Activated CD4-positive, alpha-beta T cell treated with anti-CD3 and anti-CD28 coated beads for 36 hours (primary cell): ENCODE results near the gene HAUS2. TPM values are rescaled to one million over a fixed set of nuclear protein-coding genes. Genes with fewer than 3 reads are reported as not detected.

Experiments used
- ATAC-seq: fragments of 200-7000 bp; cut with Tn5 transposase; one replicate; pipeline ENCODE4 v1.10.0; 2021; ENCODE audit warnings: mild to moderate bottlenecking, moderate library complexity
- CTCF ChIA-PET: fragments of 350-600 bp; sonication (Branson Sonifier 250); formaldehyde crosslinking; loops from one replicate; lab custom pipeline; 2021; ENCODE audit warnings: antibody characterized with exemption; lab: Charles Lee
- POLR2A ChIA-PET: fragments of 350-600 bp; sonication (Branson Sonifier 250); formaldehyde crosslinking; loops from one replicate; lab custom pipeline; 2021; ENCODE audit warnings: antibody characterized with exemption, inconsistent platforms; lab: Charles Lee
- DNase-seq: peaks from one replicate; pipeline ENCODE4 v3.0.0-alpha.2; 2020
- H3K27ac Mint-ChIP-seq: one replicate; pipeline ENCODE4 v1.8.0; 2021; ENCODE audit warnings: mixed read lengths
- H3K27me3 Mint-ChIP-seq: one replicate; pipeline ENCODE4 v1.8.0; 2021; ENCODE audit warnings: mixed read lengths
- H3K36me3 Mint-ChIP-seq: one replicate; pipeline ENCODE4 v1.8.0; 2021; ENCODE audit warnings: low read depth, mixed read lengths
- H3K4me1 Mint-ChIP-seq: one replicate; pipeline ENCODE4 v1.8.0; 2021; ENCODE audit warnings: mixed read lengths
- H3K4me3 Mint-ChIP-seq: one replicate; pipeline ENCODE4 v1.8.0; 2021; ENCODE audit warnings: mild to moderate bottlenecking, moderate library complexity, mixed read lengths
- H3K9me3 Mint-ChIP-seq: one replicate; pipeline ENCODE4 v1.8.0; 2021; ENCODE audit warnings: low read depth, mixed read lengths
- intact Hi-C, 2 experiments: fragments of 100-400 bp; cut with DNase I in 1 of 2; cut with micrococcal nuclease in 1 of 2; formaldehyde crosslinking; loops; one replicate each; pipeline versions ENCODE4 v1.14.2 to v1.15.1; 2022 to 2024; cut with DNase I, micrococcal nuclease
- total RNA-seq, 2 experiments: library from RNA; stranded (reverse); gene quantifications; one replicate each; pipeline ENCODE4 v1.2.3, GENCODE V29; 2021

The HAUS2 gene
- total RNA-seq, result 10 to 100 TPM; 46.1 to 55.1 TPM

- peak within 1 kb of the TSS; percentile 96 for H3K4me3 Mint-ChIP-seq
These were observed at the start of gene HAUS2, which contains the start of gene LRRC57 for GRCh38 chr15:42548249-42549031. HAUS2 (plus strand) TSS chr15:42548838; CDS start chr15:42548873, 35 bp downstream. LRRC57 (minus strand) TSS chr15:42548793; CDS start chr15:42548434, 359 bp downstream.

GRCh38 chr15:42499858-42500609, 48.6 kb upstream of the HAUS2 start:
- ATAC-seq (no peak), DNase-seq (no peak)
- Mint-ChIP-seq H3K27ac (no peak overlapping the region), H3K4me1 (peaks cover 51% of the 10 kb centered on the region), H3K4me3 (no peak overlapping the region), H3K27me3 (no peaks in the 10 kb centered on the region), H3K9me3 (no peaks in the 10 kb centered on the region), H3K36me3 (peaks cover 7% of the 10 kb centered on the region)
- POLR2A ChIA-PET, result interaction anchor here (0.6 to 0.7 kb wide), 4 partner anchors 9 to 120 kb away, joined by 3 to 4 read pairs (median 3); partner anchors contain the start of gene ZNF106
- intact Hi-C loops, result loop anchor here in 1 of 2 experiments (10.0 kb wide), 2 partner anchors 805 to 1095 kb away; partner anchors contain the start of gene NDUFAF1
- CTCF ChIA-PET, result interaction anchor here (0.6 kb wide), 1 partner anchor 801 kb away, joined by 3 read pairs; no protein-coding TSS in a partner anchor

More at GRCh38 chr15:42548249-42549031, at the start of gene HAUS2, which contains the start of gene LRRC57:
- Mint-ChIP-seq H3K36me3 (peaks cover 23% of the 10 kb centered on the region), H3K9me3 (no peaks in the 10 kb centered on the region), H3K27me3 (no peaks in the 10 kb centered on the region), H3K4me1 (peaks cover 51% of the 10 kb centered on the region), H3K27ac (peak within 1 kb of the TSS; percentile 96)
- POLR2A ChIA-PET, result no interaction called here
- ATAC-seq (peak; percentile 89), DNase-seq (peak; percentile 93)
- CTCF ChIA-PET, result interaction anchor here (1.0 to 1.7 kb wide), 4 partner anchors 9 to 269 kb away, joined by 3 to 6 read pairs (median 4); partner anchors contain the start of gene ZNF106
- intact Hi-C loops, result loop anchor here (1.0 to 10.0 kb wide), 8 partner anchors 27 to 376 kb away; partner anchors contain the start of genes STARD9 (in 2 of the 2), ZNF106 (in 2 of the 2), GANC (in 1 of the 2) and SNAP23 (in 1 of the 2)

- H3K36me3 Mint-ChIP-seq, result peaks cover 5% of the 10 kb centered on the region
- ChIA-PET CTCF (interaction anchor here (0.8 kb wide), 1 partner anchor 11 kb away, joined by 3 read pairs; no protein-coding TSS in a partner anchor), POLR2A (no interaction called here)
- no peak overlapping the region for H3K27ac Mint-ChIP-seq
- ATAC-seq (no peak), DNase-seq (no peak)
- H3K4me3 Mint-ChIP-seq, result no peak overlapping the region
- H3K4me1 Mint-ChIP-seq, result peaks cover 32% of the 10 kb centered on the region
- intact Hi-C loops, result no loop called here
- H3K27me3 Mint-ChIP-seq, result no peaks in the 10 kb centered on the region
- no peaks in the 10 kb centered on the region for H3K9me3 Mint-ChIP-seq
These were observed 46.2 kb upstream of the HAUS2 start for GRCh38 chr15:42502477-42502876.

GRCh38 chr15:42503825-42504224, 44.8 kb upstream of the HAUS2 start:
- no peak overlapping the region for H3K27ac Mint-ChIP-seq
- ATAC-seq, result no peak
- H3K36me3 Mint-ChIP-seq, result peaks cover 5% of the 10 kb centered on the region
- H3K27me3 Mint-ChIP-seq, result no peaks in the 10 kb centered on the region
- intact Hi-C loops, result no loop called here
- no peak for DNase-seq
- ChIA-PET POLR2A (no interaction called here), CTCF (interaction anchor here (1.0 kb wide), 1 partner anchor 8 kb away, joined by 3 read pairs; the partner anchor contains the start of gene SNAP23)
- no peak overlapping the region for H3K4me3 Mint-ChIP-seq
- no peaks in the 10 kb centered on the region for H3K9me3 Mint-ChIP-seq
- H3K4me1 Mint-ChIP-seq, result peaks cover 18% of the 10 kb centered on the region

- Mint-ChIP-seq H3K4me3 (no peak overlapping the region), H3K9me3 (no peaks in the 10 kb centered on the region), H3K4me1 (peaks cover 12% of the 10 kb centered on the region), H3K27me3 (no peaks in the 10 kb centered on the region), H3K27ac (no peak overlapping the region), H3K36me3 (peaks cover 4% of the 10 kb centered on the region)
- intact Hi-C loops, result no loop called here
- ATAC-seq (no peak), DNase-seq (no peak)
- ChIA-PET CTCF (interaction anchor here (0.7 to 1.1 kb wide), 3 partner anchors 33 to 116 kb away, joined by 3 read pairs; no protein-coding TSS in a partner anchor), POLR2A (interaction anchor here (0.7 kb wide), 1 partner anchor 1595 kb away, joined by 4 read pairs; no protein-coding TSS in a partner anchor)
These were observed 44.0 kb upstream of the HAUS2 start for GRCh38 chr15:42504631-42505030.

GRCh38 chr15:42507514-42507913, 41.1 kb upstream of the HAUS2 start:
- no peaks in the 10 kb centered on the region for H3K9me3 Mint-ChIP-seq
- no peak overlapping the region for H3K27ac Mint-ChIP-seq

GRCh38 chr15:42508263-42508690, 40.4 kb upstream of the HAUS2 start:
- ATAC-seq (no peak), DNase-seq (no peak)
- Mint-ChIP-seq H3K27ac (no peak overlapping the region), H3K4me1 (no peaks in the 10 kb centered on the region), H3K4me3 (no peak overlapping the region), H3K27me3 (no peaks in the 10 kb centered on the region), H3K9me3 (no peaks in the 10 kb centered on the region), H3K36me3 (peaks cover 8% of the 10 kb centered on the region)
- intact Hi-C loops, result no loop called here
- POLR2A ChIA-PET, result no interaction called here
- CTCF ChIA-PET, result no interaction called here

More at GRCh38 chr15:42507514-42507913, 41.1 kb upstream of the HAUS2 start:
- H3K4me3 Mint-ChIP-seq, result no peak overlapping the region
- H3K36me3 Mint-ChIP-seq, result peaks cover 3% of the 10 kb centered on the region
- no peaks in the 10 kb centered on the region for H3K4me1 Mint-ChIP-seq
- POLR2A ChIA-PET, result interaction anchor here (0.7 kb wide), 1 partner anchor 8 kb away, joined by 3 read pairs; no protein-coding TSS in a partner anchor
- intact Hi-C loops, result no loop called here
- CTCF ChIA-PET, result no interaction called here
- DNase-seq, result no peak
- ATAC-seq, result no peak
- H3K27me3 Mint-ChIP-seq, result no peaks in the 10 kb centered on the region

- no peaks in the 10 kb centered on the region for H3K9me3 Mint-ChIP-seq
- no peak overlapping the region for H3K27ac Mint-ChIP-seq
- DNase-seq, result no peak
- no peaks in the 10 kb centered on the region for H3K27me3 Mint-ChIP-seq
- ATAC-seq, result no peak
- ChIA-PET POLR2A (interaction anchor here (0.6 kb wide), 1 partner anchor 11 kb away, joined by 3 read pairs; no protein-coding TSS in a partner anchor), CTCF (interaction anchor here (0.5 to 0.7 kb wide), 3 partner anchors 28 to 317 kb away, joined by 3 to 4 read pairs (median 3); no protein-coding TSS in a partner anchor)
- peaks cover 19% of the 10 kb centered on the region for H3K36me3 Mint-ChIP-seq
- H3K4me3 Mint-ChIP-seq, result no peak overlapping the region
- intact Hi-C loops, result no loop called here
- H3K4me1 Mint-ChIP-seq, result no peaks in the 10 kb centered on the region
These were observed 38.2 kb upstream of the HAUS2 start for GRCh38 chr15:42510258-42511006.

GRCh38 chr15:42511007-42511391, 37.6 kb upstream of the HAUS2 start:
- H3K27ac Mint-ChIP-seq, result no peak overlapping the region
- CTCF ChIA-PET, result interaction anchor here (0.5 to 0.7 kb wide), 2 partner anchors 28 to 157 kb away, joined by 3 to 4 read pairs; no protein-coding TSS in a partner anchor
- H3K4me1 Mint-ChIP-seq, result no peaks in the 10 kb centered on the region
- DNase-seq, result no peak
- no peaks in the 10 kb centered on the region for H3K9me3 Mint-ChIP-seq
- intact Hi-C loops, result no loop called here
- no peak overlapping the region for H3K4me3 Mint-ChIP-seq
- H3K36me3 Mint-ChIP-seq, result peaks cover 22% of the 10 kb centered on the region
- no peaks in the 10 kb centered on the region for H3K27me3 Mint-ChIP-seq
- POLR2A ChIA-PET, result no interaction called here
- no peak for ATAC-seq

GRCh38 chr15:42523331-42523730, 25.3 kb upstream of the HAUS2 start:
- ATAC-seq, result no peak
- intact Hi-C loops, result no loop called here
- no peak for DNase-seq
- H3K4me3 Mint-ChIP-seq, result no peak overlapping the region
- no peaks in the 10 kb centered on the region for H3K9me3 Mint-ChIP-seq
- H3K4me1 Mint-ChIP-seq, result no peaks in the 10 kb centered on the region
- H3K27me3 Mint-ChIP-seq, result no peaks in the 10 kb centered on the region
- ChIA-PET CTCF (no interaction called here), POLR2A (no interaction called here)
- H3K36me3 Mint-ChIP-seq, result peaks cover 8% of the 10 kb centered on the region
- no peak overlapping the region for H3K27ac Mint-ChIP-seq
